Measurements from ENCODE around the gene USP12. TPM values are rescaled to one million over a fixed set of nuclear protein-coding genes. Genes with fewer than 3 reads are reported as not detected.

The USP12 gene
- total RNA-seq, 1 donor from 2014 or later = 21.4 TPM

GRCh38 chr13:27199696-27200095 is 28.1 kb upstream of the USP12 start:
- no peak overlapping the region for H3K4me3 Mint-ChIP-seq
- DNase-seq (ENCODE audit: low read depth, low spot score) = no peak
- H3K36me3 Mint-ChIP-seq (ENCODE audit: low read depth) = no peaks in the 10 kb centered on the region
- H3K27ac Mint-ChIP-seq (ENCODE audit: unreplicated experiment) = no peak overlapping the region
- H3K4me1 Mint-ChIP-seq = peaks cover 8% of the 10 kb centered on the region
- H3K9me3 Mint-ChIP-seq = peaks cover 10% of the 10 kb centered on the region
- peaks cover 7% of the 10 kb centered on the region for H3K27me3 Mint-ChIP-seq (ENCODE audit: low read depth)
- no peak for TF ChIP-seq CTCF (conservative IDR thresholded peaks at IDR 0.05)

GRCh38 chr13:27199211-27199610 is 27.6 kb upstream of the USP12 start:
- H3K36me3 Mint-ChIP-seq (ENCODE audit: low read depth) = no peaks in the 10 kb centered on the region
- TF ChIP-seq CTCF (conservative IDR thresholded peaks at IDR 0.05) = no peak
- no peak overlapping the region for H3K27ac Mint-ChIP-seq (ENCODE audit: unreplicated experiment)
- peaks cover 10% of the 10 kb centered on the region for H3K9me3 Mint-ChIP-seq
- peaks cover 7% of the 10 kb centered on the region for H3K27me3 Mint-ChIP-seq (ENCODE audit: low read depth)
- no peak overlapping the region for H3K4me3 Mint-ChIP-seq
- peaks cover 8% of the 10 kb centered on the region for H3K4me1 Mint-ChIP-seq
- DNase-seq (ENCODE audit: low read depth, low spot score) = no peak

GRCh38 chr13:27194895-27195764 is 23.5 kb upstream of the USP12 start:
- H3K27ac Mint-ChIP-seq (ENCODE audit: unreplicated experiment) = no peak overlapping the region
- TF ChIP-seq CTCF (conservative IDR thresholded peaks at IDR 0.05) = no peak
- peaks cover 10% of the 10 kb centered on the region for H3K9me3 Mint-ChIP-seq
- H3K4me3 Mint-ChIP-seq = no peak overlapping the region
- DNase-seq (ENCODE audit: low read depth, low spot score) = no peak
- peaks cover 7% of the 10 kb centered on the region for H3K27me3 Mint-ChIP-seq (ENCODE audit: low read depth)
- H3K36me3 Mint-ChIP-seq (ENCODE audit: low read depth) = no peaks in the 10 kb centered on the region
- H3K4me1 Mint-ChIP-seq = peaks cover 8% of the 10 kb centered on the region

GRCh38 chr13:27194209-27194608 is 22.6 kb upstream of the USP12 start:
- no peak for TF ChIP-seq CTCF (conservative IDR thresholded peaks at IDR 0.05)
- Mint-ChIP-seq H3K27ac (ENCODE audit: unreplicated experiment) (no peak overlapping the region), H3K4me1 (peaks cover 8% of the 10 kb centered on the region), H3K9me3 (peaks cover 10% of the 10 kb centered on the region), H3K36me3 (ENCODE audit: low read depth) (no peaks in the 10 kb centered on the region), H3K27me3 (ENCODE audit: low read depth) (peaks cover 7% of the 10 kb centered on the region), H3K4me3 (no peak overlapping the region)
- no peak for DNase-seq (ENCODE audit: low read depth, low spot score)

- Mint-ChIP-seq H3K27ac (ENCODE audit: unreplicated experiment) (no peak overlapping the region), H3K9me3 (peaks cover 10% of the 10 kb centered on the region), H3K4me1 (peaks cover 8% of the 10 kb centered on the region), H3K36me3 (ENCODE audit: low read depth) (no peaks in the 10 kb centered on the region), H3K27me3 (ENCODE audit: low read depth) (peaks cover 7% of the 10 kb centered on the region), H3K4me3 (no peak overlapping the region)
- DNase-seq (ENCODE audit: low read depth, low spot score) = no peak
- TF ChIP-seq CTCF (conservative IDR thresholded peaks at IDR 0.05) = no peak
Measured at GRCh38 chr13:27193496-27193895, 21.9 kb upstream of the USP12 start.

Data from neural crest cell (in vitro differentiated cells).